Activated T-helper 17 cell treated with anti-CD3 and anti-CD28 coated beads, Interleukin-2, amount 50 U/mL, for 72 hours (primary cell): ENCODE data around the gene CAMK2B. TPM values are rescaled to one million over a fixed set of nuclear protein-coding genes. Genes with fewer than 3 reads are reported as not detected.

Experiments
- ATAC-seq: fragments of 150-1000 bp; cut with Tn5 transposase; replicated peaks from 2 replicates; pipeline ENCODE4 v1.10.0; 2021; ENCODE audit warnings: mild to moderate bottlenecking, moderate library complexity
- H3K27ac Mint-ChIP-seq: one replicate; pipeline ENCODE4 v1.8.0; 2022; ENCODE audit warnings: mixed read lengths
- H3K27me3 Mint-ChIP-seq: one replicate; pipeline ENCODE4 v1.8.0; 2022; ENCODE audit warnings: mixed read lengths
- H3K36me3 Mint-ChIP-seq: one replicate; pipeline ENCODE4 v1.8.0; 2022; ENCODE audit warnings: low read depth, mild to moderate bottlenecking, mixed read lengths
- H3K4me1 Mint-ChIP-seq: one replicate; pipeline ENCODE4 v1.8.0; 2022; ENCODE audit warnings: mixed read lengths
- H3K4me3 Mint-ChIP-seq: one replicate; pipeline ENCODE4 v1.8.0; 2022; ENCODE audit warnings: mild to moderate bottlenecking, mixed read lengths
- H3K9me3 Mint-ChIP-seq: one replicate; pipeline ENCODE4 v1.8.0; 2022; ENCODE audit warnings: mixed read lengths
- total RNA-seq, 2 donors: library from RNA; stranded (reverse); gene quantifications; one replicate each; pipeline ENCODE4 v1.2.3, GENCODE V29; 2022

The CAMK2B gene
- total RNA-seq, 2 donors from 2014 or later, result 1.0 to 1.7 TPM

DNA sequence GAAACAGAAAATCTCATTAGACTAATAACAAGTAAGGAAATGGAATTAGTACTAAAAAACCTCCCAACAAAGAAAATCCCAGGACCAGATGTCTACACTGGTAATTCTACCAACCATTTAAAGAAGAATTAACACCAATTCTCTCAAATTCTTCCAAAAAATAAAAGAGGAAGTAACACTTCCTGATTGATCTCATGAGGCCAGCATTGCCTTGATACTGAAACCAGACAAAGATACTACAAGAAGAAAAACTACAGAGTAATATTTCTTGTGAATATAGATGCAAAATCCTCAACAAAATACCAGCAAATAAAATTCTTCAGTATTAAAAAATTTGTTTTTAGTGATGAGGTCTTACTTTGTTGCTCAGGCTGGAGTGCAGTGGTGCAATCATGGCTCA lies 157.5 kb downstream of the CAMK2B start:
- Mint-ChIP-seq H3K36me3 (no peaks in the 10 kb centered on the region), H3K4me3 (no peak overlapping the region), H3K27ac (no peak overlapping the region), H3K27me3 (no peaks in the 10 kb centered on the region), H3K4me1 (no peaks in the 10 kb centered on the region), H3K9me3 (no peaks in the 10 kb centered on the region)
- no peak for ATAC-seq

Other genes starting within 250 kb of the CAMK2B start
- 10 to 100 TPM; 27.8 to 33.9 TPM for gene POLM, start 243.1 kb downstream of the CAMK2B start, total RNA-seq
- gene AEBP1, start 221.2 kb downstream of the CAMK2B start, total RNA-seq, result 1 to 10 TPM; 1.2 to 5.3 TPM
- 100 to 1,000 TPM; 114 to 181 TPM for gene POLD2, start 202.0 kb downstream of the CAMK2B start, total RNA-seq
- not detected for gene MYL7, start 184.3 kb downstream of the CAMK2B start, total RNA-seq
- 1 to 10 TPM in 1 of 2 donors, under 1 TPM in 1; 0.58 to 1.2 TPM for gene GCK, start 136.2 kb downstream of the CAMK2B start, total RNA-seq
- gene YKT6, start 124.6 kb downstream of the CAMK2B start, total RNA-seq, result 10 to 100 TPM; 34.4 to 66.8 TPM
- 100 to 1,000 TPM in 1 of 2 donors, 10 to 100 TPM in 1; 96.4 to 101 TPM for gene NUDCD3, start 165.1 kb upstream of the CAMK2B start, total RNA-seq
- under 1 TPM in 1 of 2 donors, not detected in 1; 0.32 TPM for gene NPC1L1, start 215.7 kb upstream of the CAMK2B start, total RNA-seq
- 100 to 1,000 TPM in 1 of 2 donors, 10 to 100 TPM in 1; 80.2 to 110 TPM for gene DDX56, start 248.3 kb upstream of the CAMK2B start, total RNA-seq